Measurements from ENCODE around the gene HSPG2. TPM values are rescaled to one million over a fixed set of nuclear protein-coding genes. Genes with fewer than 3 reads are reported as not detected.
A peak's percentile ranks its signal among the peaks of the same experiment; 100 is the strongest.
"Not testable (repeated sequence)": the region's sequence is repeated elsewhere in the genome, so short reads cannot be mapped to it uniquely, and the experiment has no call there.

The HSPG2 gene
- total RNA-seq, 1 donor from 2014 or later, result 887 TPM

DNA sequence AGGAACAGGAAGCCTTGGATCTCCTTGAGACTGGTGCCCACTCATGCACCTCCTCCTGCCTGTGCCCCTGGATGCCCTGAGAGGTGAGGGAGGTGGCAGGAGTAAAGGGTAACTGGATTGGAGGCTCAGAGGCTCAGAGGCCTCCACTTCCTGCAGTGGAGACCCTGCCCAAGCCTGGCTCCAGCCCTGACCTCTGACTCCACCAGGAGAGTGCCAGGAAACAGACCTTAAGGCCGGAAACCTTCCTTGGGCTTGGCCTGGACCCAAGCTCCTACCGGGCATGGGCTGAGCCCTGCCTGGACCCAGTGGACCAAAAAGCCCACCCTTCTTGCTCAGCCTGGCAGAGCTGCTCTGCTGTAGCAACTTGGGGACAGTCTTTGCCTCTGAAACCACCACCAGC lies 24.7 kb upstream of the HSPG2 start:
- ATAC-seq, result no peak
- no peak for DNase-seq (ENCODE audit: low spot score)
- intact Hi-C loops (cut with DNase I), result loop anchor here (10.0 kb wide), 1 partner anchor 287 kb away; no protein-coding TSS in a partner anchor

DNA sequence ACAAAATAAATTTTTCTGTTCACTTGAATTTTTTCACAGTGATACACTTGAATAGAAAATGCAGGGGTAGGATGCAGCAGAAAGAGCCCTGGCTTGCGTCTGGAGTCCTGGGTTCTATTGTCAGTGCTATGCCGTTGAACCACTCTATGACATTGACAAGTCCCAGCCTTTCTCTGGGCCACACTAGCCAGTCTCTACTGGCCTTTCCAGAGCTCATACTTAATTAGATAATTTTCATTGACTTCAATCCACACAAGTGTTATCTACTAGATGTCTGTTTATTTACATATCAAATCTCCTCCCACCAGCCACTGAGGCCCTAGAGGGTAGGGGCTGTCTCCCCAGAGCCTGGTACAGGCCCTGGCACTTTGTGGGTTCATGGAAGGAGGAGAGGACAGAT lies 24.2 kb upstream of the HSPG2 start:
- no peak for ATAC-seq
- intact Hi-C loops (cut with DNase I), result loop anchor here (10.0 kb wide), 1 partner anchor 287 kb away; no protein-coding TSS in a partner anchor
- no peak for DNase-seq (ENCODE audit: low spot score)

DNA sequence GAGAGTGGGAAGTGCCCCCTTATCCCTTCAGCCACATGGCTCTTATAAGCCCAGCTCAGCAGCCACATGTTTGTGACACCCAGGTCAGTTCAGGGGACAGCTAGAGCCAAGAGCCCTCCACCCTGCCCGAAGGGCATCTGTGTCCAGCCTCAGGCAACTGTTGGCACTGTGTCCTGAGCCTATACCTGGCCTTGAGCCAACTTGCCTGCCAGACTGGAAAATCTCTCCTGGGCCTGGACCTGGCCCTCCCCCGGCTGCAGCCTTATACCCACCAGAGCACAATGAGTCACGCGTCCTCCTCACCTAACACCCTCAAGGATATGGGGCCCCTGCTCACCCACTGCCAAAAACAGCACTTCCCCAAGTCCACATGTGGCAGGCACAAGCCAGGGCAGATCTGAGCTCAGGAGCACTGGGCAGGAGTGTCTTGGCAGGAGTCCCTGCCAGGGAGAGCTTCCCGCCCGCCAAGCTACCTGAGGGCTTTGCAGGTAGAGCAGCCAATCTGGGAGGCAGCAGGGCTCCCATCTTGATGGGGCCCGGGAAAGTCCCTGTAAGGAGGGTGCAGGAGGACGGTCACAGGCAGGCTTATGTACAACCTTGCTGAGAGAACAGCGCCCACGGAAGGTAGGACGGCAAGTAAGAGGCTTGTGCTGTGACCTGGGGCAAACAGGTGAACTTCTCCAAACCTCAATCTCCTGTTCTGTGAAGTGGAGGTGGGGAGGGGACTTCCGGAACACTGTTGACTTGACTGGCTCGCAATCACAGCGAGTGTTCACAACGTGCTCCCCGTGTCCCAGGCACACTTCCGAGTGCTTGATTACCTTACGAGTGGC lies 19.8 kb upstream of the HSPG2 start:
- DNase-seq (ENCODE audit: low spot score) (no peak), ATAC-seq (peak; percentile 21)
- intact Hi-C loops (cut with DNase I), result no loop called here

DNA sequence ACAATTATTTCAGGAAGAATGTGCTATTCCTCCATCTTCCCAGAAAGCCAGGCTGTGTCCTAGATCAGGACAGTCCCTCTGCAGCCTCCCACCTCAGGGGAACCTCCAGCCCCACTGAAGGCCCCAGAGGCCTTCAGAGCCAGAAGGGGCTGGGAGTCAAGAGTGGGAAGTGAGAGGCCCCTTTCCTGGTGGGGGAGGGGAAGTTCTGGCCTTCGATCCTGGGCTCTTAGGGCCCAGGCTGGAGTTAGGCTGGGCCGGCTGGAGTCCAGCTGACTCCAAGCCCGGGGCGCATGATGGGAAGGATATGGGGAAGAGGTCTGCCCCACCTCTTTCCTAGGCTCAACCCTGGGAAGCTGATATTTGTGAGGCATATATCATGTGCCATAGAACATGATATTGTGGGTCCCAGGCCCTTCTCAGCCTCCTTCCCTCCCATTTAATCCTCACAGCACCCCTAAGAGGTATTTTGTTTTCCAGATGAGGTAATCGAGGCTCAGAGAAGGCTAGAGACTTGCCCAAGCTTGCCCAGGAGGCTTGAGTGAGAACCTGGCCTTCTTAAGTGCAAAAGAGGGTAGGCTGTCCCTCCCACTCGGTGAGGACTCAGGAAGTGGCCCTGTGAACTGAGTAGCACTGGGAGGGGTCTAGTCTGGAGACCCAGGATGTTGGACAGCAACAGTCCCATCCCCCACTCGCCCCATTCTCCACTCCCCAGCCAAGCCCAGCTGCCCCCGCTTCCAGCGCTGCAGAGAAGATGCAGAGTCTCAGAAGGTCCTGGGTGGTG lies 18.6 kb upstream of the HSPG2 start:
- no peak for DNase-seq (ENCODE audit: low spot score)
- intact Hi-C loops (cut with DNase I), result no loop called here

DNA sequence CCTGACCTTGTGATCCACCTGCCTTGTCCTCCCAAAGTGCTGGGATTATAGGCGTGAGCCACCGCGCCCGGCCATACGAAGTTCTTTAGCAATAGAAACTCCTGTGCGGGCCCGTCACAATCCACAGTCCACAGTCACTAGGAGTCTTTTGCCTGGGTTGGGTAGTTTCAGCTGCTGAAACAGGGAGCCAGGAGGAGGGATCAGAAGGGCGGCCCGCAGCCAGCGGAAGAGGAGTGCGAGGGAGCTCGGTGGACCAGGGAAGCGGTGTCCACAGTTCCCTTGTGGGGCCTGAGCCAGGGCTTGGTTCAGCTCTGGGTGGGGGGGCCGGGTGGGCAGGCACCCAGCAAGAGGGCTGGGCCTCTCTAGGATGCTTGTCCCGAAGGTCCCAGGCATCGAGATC lies 17.9 kb upstream of the HSPG2 start:
- DNase-seq (ENCODE audit: low spot score) (no peak), ATAC-seq (peak; percentile 74)
- intact Hi-C loops (cut with DNase I), result no loop called here

More for the DNA sequence above, 18.6 kb upstream of the HSPG2 start:
- ATAC-seq, result peak; percentile 83

DNA sequence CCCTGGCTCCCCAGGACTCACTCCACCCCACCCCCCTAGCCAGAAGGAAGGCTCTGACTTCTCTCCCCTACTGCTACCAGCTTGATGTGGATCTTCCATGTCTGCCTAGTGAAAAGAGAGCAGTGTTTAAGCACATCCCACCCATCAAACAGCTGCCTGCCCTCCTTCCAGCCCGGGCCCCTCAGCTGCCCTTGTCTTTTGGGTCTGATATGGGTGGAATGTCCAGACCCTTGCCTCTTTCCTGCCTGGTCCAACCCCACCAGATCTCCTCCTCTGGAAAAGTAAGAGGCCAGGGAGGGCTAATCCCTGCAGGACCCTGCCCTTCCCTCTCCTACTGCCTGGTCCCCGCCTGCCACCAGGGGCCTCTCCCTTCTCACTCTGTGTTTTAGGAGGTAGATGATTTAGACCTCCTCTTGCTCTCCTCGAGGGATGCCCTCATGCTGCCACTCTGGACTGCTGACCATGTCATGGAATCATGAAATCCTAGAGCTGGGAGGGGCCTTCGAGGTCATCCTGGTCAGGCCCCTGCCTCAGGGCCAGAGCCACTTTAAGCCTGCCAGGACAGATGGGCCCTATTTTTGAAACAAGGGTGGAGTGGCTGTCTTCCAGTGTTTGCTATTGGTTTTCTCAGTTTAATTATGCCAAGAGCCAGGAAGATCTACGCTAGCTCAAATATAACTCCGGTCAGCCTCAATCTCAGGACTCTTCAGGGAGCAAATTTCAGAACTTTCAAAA lies 15.8 kb upstream of the HSPG2 start:
- DNase-seq (ENCODE audit: low spot score) (no peak), ATAC-seq (no peak)
- intact Hi-C loops (cut with DNase I), result no loop called here

DNA sequence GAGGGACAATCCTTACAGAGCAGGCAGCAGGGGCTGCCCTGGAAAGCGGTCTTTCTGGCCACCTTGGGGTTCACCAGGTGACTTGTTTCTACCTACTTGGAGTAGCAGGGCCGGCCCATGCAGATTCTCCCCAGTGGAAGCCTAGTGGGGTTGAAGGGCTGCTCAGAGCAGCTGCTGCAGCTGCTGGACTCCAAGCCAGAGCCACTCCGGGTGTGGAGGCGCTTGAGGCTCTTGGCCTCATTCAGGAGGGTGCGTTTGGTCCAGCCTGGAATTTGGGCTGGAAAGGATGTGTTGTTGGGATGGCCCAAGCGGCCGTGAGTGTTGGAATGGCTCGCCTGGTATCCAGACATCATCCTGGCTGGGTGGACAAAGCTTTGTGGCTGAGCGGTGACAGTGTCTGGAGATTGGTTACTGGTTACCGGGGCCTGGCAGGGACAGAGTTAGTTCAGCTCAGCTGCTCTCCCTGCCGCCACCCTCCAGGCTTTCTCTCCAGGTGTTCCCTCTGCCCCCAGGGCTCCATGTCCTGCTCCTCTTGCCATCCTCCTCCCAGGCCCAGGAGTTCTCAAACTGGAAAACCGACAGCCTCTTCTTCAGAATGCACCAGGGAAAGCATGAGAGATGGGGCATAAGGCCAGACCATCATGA lies 14.2 kb upstream of the HSPG2 start:
- intact Hi-C loops (cut with DNase I), result no loop called here
- DNase-seq (ENCODE audit: low spot score) (no peak), ATAC-seq (no peak)

DNA sequence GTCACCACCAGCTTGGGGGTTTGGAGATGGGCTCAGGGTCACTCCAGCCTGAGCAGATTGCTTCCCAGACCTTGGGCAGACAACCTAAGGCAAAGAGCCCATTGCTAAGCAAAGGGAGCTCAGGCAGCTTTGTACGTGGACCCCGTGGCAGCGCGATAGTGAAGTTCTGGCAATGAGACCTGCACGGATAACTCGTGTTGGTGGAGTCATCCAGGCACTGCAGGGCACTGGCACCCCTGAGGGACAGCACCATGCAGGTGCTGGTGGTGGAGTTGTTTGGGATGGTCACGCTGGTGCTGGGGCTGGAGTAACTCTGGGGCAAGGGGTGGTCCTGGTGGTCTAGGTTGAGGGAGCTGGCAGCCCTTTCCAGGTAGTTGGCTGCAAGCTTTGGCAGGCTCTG lies 13.6 kb upstream of the HSPG2 start:
- intact Hi-C loops (cut with DNase I), result no loop called here
- no peak for ATAC-seq
- no peak for DNase-seq (ENCODE audit: low spot score)

DNA sequence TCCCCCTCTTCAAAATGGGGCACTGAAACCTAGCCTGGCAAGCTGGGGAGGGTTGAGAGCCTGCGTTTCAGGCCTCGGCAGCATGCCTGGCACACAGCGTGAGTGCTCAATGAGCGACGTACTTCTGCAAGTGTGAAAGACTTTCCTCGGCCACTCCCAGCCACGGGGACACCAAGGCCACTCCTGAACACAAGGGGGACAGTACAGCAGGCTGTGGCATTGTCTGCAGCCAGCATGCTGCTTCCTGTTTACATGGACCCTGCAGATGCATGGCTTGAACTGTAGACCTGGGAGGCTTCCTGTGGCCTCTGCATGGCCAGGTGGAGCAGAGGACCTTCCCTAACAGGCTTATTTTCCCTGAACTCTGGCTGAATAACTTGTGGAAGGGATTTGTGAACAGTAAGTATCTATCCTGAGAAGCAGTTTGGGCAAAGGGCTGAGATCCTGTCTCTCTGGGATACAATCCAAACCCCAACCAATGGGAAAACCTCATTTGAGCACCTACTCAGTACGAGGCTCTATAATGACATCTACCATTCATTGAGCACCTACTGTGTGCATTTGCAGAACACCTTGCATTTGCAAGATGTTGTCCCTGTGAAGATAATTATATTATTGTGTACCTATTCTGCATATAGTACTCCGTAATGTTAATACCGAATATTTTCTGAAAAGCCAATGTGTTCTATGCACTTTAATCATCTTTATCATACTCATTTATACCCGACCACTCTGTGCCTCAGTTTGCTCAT lies 9.9 kb upstream of the HSPG2 start:
- intact Hi-C loops (cut with DNase I), result no loop called here
- DNase-seq (ENCODE audit: low spot score), result no peak
- peak; percentile 40 for ATAC-seq

DNA sequence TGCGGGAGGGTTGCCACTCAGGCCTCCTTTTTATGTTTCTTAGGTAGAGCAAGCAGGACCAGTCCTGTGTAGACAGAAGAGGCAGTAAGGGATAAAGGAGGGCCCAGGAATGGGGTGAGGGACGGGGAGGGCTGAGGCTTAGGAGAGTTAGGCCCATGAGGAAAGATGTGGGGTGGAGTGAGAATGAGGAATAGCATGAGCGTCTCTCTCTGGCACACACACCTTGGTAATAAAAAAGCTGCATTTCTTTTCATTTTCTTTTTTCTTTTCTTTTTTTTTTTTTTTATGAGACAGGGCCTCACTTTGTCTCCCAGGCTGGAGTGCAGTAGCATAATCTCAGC lies 7.6 kb upstream of the HSPG2 start:
- intact Hi-C loops (cut with DNase I), result loop anchor here (5.0 kb wide), 1 partner anchor 42 kb away; no protein-coding TSS in a partner anchor
- no peak for ATAC-seq

DNA sequence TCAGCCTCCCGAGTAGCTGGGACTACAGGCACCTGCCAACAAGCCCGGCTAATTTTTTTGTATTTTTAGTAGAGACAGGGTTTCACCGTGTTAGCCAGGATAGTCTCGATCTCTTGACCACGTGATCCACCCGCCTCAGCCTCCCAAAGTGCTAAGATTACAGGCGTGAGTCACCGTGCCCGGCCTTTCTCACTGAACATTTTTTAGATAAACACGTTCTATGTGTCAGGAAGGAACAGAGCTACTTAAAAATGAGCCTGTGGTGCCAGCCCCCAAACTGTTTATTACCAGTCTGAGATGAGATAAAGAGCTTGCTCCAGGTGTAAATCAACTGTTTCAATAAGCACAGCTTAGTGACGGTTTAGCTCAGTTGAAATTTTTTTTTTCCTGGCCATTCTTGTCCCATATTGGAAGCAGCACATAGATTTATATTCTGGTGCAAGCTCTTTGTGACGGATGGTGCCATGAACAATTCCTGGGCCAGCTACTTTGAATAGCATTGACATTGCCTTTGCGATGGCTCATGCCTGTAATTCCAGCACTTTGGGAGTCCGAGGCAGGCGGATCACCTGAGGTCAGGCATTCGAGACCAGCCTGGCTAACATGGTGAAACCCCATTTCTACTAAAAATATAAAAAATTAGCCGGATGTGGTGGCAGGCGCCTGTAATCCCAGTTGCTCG lies 6.0 kb upstream of the HSPG2 start:
- not testable (repeated sequence) for DNase-seq (ENCODE audit: low spot score); ATAC-seq
- intact Hi-C loops (cut with DNase I), result loop anchor here (5.0 kb wide), 1 partner anchor 41 kb away; no protein-coding TSS in a partner anchor

More for the DNA sequence above, 7.6 kb upstream of the HSPG2 start:
- no peak for DNase-seq (ENCODE audit: low spot score)

DNA sequence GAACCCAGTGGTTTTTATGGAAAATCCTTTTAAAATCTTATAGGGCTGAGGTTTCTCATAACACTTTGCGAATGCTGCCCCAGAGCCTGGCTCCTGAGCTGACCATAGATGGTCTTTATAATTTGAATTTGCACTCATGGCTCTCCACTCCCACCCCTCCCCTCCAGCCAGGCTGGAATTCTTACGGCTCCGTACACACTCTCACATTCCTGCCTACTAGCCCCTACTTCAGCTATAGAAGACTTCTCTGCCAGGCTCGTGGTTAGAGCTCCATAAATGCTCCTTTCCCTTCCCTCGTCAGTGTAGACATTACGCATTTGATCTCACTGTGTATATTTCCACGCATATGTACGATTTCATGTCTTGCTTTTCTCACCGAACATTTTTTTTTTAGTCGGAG lies 5.4 kb upstream of the HSPG2 start:
- DNase-seq (ENCODE audit: low spot score), result no peak
- intact Hi-C loops (cut with DNase I), result loop anchor here (5.0 kb wide), 1 partner anchor 40 kb away; no protein-coding TSS in a partner anchor
- ATAC-seq, result no peak

DNA sequence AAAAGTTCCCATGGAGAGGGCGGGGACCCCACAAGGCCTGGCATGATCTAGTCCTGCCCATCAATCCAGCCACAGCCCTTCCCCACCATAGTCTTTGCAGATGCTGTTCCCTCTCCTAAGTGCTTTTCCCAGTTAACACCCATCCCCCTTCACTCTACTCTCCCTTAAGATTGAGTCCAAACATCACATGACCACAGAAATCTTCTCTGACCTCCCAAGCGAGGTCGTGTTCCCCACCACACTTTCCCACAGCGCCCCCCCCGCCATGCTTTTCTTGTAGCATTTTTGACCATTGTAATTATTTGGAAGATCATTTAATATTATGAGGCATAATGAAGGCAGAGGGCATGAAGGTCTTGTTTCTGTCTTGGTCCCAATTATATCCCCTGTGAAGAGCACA lies 4.3 kb upstream of the HSPG2 start:
- intact Hi-C loops (cut with DNase I), result loop anchor here (5.0 kb wide), 1 partner anchor 39 kb away; no protein-coding TSS in a partner anchor
- DNase-seq (ENCODE audit: low spot score), result no peak
- no peak for ATAC-seq

DNA sequence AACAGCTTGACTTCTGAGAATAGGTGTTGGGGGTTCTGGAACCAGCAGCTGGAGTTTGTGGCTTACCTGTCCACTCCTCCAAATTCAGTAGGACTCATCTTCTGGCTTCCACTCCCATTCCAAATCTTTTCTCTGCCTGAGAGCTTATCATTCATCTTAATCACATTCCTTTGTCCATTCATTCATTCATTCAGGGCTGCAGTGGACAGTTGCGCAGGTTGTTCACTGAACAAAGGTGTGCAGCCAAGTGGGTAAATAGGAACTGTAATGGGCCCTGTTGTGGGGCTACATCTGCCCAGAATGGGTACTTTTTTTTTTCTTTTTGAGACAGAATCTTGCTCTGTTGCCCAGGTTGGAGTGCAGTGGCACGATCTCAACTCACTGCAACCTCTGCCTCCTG lies 3.4 kb upstream of the HSPG2 start:
- DNase-seq (ENCODE audit: low spot score) (no peak), ATAC-seq (no peak)
- intact Hi-C loops (cut with DNase I), result loop anchor here (5.0 kb wide), 1 partner anchor 38 kb away; no protein-coding TSS in a partner anchor

DNA sequence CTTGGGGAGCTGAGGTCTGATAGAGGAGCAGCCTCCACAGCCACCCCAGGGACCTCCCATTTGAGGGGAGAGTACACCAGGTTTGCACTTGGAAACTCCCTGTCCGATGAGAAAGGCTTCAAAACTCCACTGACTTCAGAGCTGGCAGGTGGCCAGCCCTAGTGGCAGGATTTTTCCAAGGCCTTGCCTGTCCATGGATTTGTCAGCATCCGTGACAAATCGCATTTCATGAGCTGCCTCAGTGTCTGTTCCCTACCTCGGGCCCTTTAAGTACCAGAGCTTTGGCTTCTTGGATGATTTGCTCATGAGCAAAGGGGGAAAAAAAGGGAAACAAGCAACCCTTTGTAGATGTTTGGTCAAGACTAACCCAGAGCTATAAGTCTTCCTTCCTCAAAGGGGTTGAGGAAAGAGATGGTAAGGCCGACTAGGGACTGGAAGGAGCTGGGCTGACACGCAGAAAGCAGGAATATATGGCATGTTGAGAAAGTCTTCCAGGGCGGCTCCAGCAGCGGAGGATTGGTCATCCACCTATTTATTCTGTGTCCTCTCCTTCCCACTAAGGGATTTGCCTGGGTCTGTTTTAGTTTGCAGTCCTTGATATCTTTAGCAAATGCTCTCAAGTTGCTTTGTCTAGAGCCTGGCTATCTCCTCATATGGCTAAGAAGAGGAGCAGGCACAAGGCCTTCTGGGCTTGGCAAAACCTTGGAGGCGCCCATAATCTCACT lies 2.7 kb upstream of the HSPG2 start:
- intact Hi-C loops (cut with DNase I), result loop anchor here (5.0 kb wide), 1 partner anchor 38 kb away; no protein-coding TSS in a partner anchor
- peak; percentile 94 for DNase-seq (ENCODE audit: low spot score)
- ATAC-seq, result peak; percentile 46

DNA sequence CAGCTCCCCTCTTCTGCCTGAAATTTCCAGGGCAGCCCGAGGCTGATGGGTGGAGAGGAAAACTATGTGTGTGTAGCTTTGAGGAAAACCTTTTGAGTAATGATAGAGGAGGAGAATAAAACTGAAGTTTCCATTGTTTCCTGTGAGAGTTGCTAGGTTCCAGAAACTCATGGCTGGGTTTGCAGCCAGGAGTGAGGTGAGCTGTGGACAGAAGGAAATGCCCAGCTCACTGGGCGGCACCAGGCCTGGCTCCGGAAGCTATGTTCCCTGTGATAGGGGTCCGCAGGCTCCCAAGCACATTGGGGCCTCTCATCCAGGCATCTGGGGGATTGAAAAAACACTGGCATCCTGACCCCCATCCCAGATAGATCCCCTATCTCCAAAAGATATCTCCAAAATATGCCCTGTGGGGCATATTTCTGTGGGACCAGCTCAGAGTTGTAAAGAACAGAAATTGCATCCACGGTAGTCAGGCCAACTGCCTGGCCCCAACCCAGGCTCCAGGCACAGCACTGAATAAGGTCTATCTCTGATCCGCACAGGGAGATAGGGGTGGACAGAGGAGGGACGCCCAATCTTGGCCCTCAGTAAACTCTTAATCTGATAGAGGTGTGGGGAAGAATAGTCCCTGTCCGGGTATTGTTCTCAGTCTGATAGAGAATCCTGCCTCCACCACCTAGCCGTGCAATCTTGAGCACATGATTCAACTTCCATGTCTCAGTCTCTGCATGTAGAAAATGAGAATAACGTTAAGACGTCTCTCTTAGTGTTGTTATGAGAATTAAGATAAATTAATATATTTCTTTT lies 1.8 kb upstream of the HSPG2 start:
- no peak for ATAC-seq
- intact Hi-C loops (cut with DNase I), result no loop called here
- no peak for DNase-seq (ENCODE audit: low spot score)

Measured in sciatic nerve (tissue), 2 donors.